Ascending aorta (tissue), 2 donors: ENCODE data around the gene SOSTDC1. TPM values are rescaled to one million over a fixed set of nuclear protein-coding genes. Genes with fewer than 3 reads are reported as not detected.

Experiments
- DNase-seq, 2 donors: peaks; one replicate each; pipeline ENCODE4 v3.0.0-alpha.2; 2019; ENCODE audit warnings: low spot score in 2 of 2
- H3K27ac ChIP-seq, 2 donors: fragments of 200-600 bp; sonication (generic); one replicate each; pipeline ENCODE4 v1.5.1; 2016 to 2017; ENCODE audit warnings: mild to moderate bottlenecking in 1 of 2
- H3K27me3 ChIP-seq: fragments of 200-600 bp; sonication (generic); one replicate; pipeline ENCODE4 v1.5.1; 2017
- H3K36me3 ChIP-seq, 2 donors: fragments of 200-600 bp; sonication (generic); one replicate each; pipeline ENCODE4 v1.5.1; 2016
- H3K4me1 ChIP-seq, 2 donors: fragments of 200-600 bp; sonication (generic); one replicate each; pipeline ENCODE4 v1.5.1; 2016 to 2017; ENCODE audit warnings: mild to moderate bottlenecking in 1 of 2
- H3K4me3 ChIP-seq, 2 donors: fragments of 200-600 bp; sonication (generic); one replicate each; pipeline ENCODE4 v1.5.1; 2016 to 2017; ENCODE audit warnings: mild to moderate bottlenecking in 1 of 2
- H3K9me3 ChIP-seq, 2 donors: fragments of 200-600 bp; sonication (generic); one replicate each; pipeline ENCODE4 v1.5.1; 2016
- intact Hi-C: fragments of 100-400 bp; cut with DNase I; formaldehyde crosslinking; loops from one replicate; pipeline ENCODE4 v1.15.1; 2023
- total RNA-seq: library from RNA; depleted of rRNA; stranded (reverse); fragments of >200 nt; gene quantifications from one replicate; pipeline ENCODE4 v1.1.0, GENCODE V29; 2016
- TF ChIP-seq, protein P1 (sequence below), 3 experiments: fragments of 200-600 bp in 2 of 3; fragments of 450-650 bp in 1 of 3; sonication (generic) in 2 of 3; IDR thresholded peaks; one replicate each; pipeline ENCODE4 v1.5.1; 2016 to 2019; ENCODE audit warnings: antibody characterized with exemption in 3 of 3, mild to moderate bottlenecking in 1 of 3, moderate library complexity in 1 of 3

SOSTDC1 gene
- total RNA-seq, 1 donor from 2014 or later: not detected

DNA sequence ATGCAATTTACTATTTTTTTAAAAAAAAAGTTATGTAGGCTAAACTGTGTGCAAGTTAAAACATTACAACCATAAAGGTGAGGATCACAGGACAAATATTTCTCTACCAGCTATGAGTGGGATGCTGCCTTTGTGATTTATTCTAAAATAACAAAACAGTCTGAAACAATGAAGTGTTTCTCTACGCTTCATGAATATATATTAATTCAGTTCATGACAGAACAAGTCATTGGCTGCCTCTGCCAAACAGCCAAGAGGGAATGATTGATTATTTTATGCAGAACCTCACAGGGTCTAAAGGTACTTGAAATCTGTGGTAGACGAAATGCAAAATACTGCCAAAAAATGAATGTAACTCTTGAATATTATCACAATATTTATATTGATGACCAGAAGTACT, 29.0 kb upstream of the SOSTDC1 start:
- Histone ChIP-seq H3K9me3 (no peaks in the 10 kb centered on the region), H3K36me3 (no peaks in the 10 kb centered on the region), H3K27me3 (no peaks in the 10 kb centered on the region), H3K4me1 (no peaks in the 10 kb centered on the region), H3K27ac (no peak overlapping the region), H3K4me3 (no peak overlapping the region)
- TF ChIP-seq, protein P1, sequence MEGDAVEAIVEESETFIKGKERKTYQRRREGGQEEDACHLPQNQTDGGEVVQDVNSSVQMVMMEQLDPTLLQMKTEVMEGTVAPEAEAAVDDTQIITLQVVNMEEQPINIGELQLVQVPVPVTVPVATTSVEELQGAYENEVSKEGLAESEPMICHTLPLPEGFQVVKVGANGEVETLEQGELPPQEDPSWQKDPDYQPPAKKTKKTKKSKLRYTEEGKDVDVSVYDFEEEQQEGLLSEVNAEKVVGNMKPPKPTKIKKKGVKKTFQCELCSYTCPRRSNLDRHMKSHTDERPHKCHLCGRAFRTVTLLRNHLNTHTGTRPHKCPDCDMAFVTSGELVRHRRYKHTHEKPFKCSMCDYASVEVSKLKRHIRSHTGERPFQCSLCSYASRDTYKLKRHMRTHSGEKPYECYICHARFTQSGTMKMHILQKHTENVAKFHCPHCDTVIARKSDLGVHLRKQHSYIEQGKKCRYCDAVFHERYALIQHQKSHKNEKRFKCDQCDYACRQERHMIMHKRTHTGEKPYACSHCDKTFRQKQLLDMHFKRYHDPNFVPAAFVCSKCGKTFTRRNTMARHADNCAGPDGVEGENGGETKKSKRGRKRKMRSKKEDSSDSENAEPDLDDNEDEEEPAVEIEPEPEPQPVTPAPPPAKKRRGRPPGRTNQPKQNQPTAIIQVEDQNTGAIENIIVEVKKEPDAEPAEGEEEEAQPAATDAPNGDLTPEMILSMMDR (IDR thresholded peaks at IDR 0.05): no peak
- DNase-seq: no peak
- intact Hi-C loops: no loop called here

DNA sequence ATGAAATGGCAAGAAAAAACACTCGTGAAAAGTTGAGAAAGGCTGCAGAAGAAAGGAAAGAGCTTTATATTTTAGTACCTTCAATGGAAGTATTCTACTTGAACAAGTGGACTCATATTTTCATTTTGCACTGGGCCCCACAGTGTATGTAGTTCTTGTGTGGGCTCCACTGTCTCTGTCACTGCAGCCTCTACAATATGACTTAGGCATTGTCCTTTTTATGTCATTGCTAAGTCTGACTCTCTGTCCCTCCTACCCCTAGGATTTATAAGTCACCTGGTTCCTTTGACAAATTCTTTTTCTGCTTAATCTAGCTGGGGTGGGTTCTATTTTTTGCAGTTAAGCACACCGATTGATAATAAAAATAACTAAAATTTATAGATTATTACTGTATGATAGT, 27.7 kb upstream of the SOSTDC1 start:
- no peaks in the 10 kb centered on the region for H3K9me3 ChIP-seq
- no peak for DNase-seq
- TF ChIP-seq, protein P1 (IDR thresholded peaks at IDR 0.05): no peak
- no peaks in the 10 kb centered on the region for H3K36me3 ChIP-seq
- H3K27me3 ChIP-seq: no peaks in the 10 kb centered on the region
- no peak overlapping the region for H3K4me3 ChIP-seq
- no peak overlapping the region for H3K27ac ChIP-seq
- intact Hi-C loops: no loop called here
- H3K4me1 ChIP-seq: no peaks in the 10 kb centered on the region

GRCh38 chr7:16492513-16493062, 27.1 kb upstream of the SOSTDC1 start:
- DNase-seq: no peak
- H3K27ac ChIP-seq: no peak overlapping the region
- no peaks in the 10 kb centered on the region for H3K27me3 ChIP-seq
- H3K9me3 ChIP-seq: no peaks in the 10 kb centered on the region
- H3K4me1 ChIP-seq: no peaks in the 10 kb centered on the region
- no peaks in the 10 kb centered on the region for H3K36me3 ChIP-seq
- TF ChIP-seq, protein P1 (IDR thresholded peaks at IDR 0.05): no peak
- H3K4me3 ChIP-seq: no peak overlapping the region
- intact Hi-C loops: no loop called here

GRCh38 chr7:16491148-16491547, 25.6 kb upstream of the SOSTDC1 start:
- Histone ChIP-seq H3K4me1 (no peaks in the 10 kb centered on the region), H3K36me3 (no peaks in the 10 kb centered on the region), H3K9me3 (no peaks in the 10 kb centered on the region), H3K27ac (no peak overlapping the region), H3K4me3 (no peak overlapping the region), H3K27me3 (no peaks in the 10 kb centered on the region)
- TF ChIP-seq, protein P1 (IDR thresholded peaks at IDR 0.05): no peak
- no peak for DNase-seq
- intact Hi-C loops: no loop called here

DNA sequence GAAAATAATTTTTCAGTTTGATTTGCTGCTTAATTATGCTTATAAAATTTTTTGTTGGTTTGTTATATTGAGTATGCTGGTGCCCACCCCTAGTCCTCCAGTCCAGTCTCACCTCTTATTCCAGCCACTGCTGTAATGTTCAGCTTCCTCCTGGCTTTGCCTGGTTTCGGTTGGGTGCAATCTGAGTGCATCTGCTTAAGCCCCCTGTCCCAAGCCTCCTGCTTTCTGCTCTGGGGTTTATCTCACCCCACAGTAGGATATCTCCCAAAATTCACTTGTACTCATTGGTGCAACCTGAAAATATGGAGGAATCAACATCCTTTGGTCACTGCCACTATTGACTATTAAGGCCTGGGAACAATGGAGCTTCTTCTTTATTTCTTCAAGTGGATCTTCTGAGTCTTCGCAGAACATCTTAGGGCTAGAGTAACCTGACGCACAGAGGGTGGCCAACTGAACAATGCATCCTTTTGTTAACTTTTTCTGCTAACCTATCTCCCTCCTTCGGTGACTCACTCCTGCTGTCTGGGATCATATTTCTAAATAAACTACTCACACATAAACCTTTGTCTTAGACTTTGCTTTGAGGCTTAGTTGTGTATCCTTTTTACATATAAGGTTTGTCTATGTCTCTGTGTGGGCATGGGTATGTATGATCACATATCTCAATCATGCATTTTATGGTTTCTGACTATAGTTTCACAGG, 19.1 kb upstream of the SOSTDC1 start:
- no peak for DNase-seq
- H3K4me3 ChIP-seq: no peak overlapping the region

More for the DNA sequence above, 19.1 kb upstream of the SOSTDC1 start:
- H3K36me3 ChIP-seq: no peaks in the 10 kb centered on the region
- H3K27ac ChIP-seq: no peak overlapping the region
- no peaks in the 10 kb centered on the region for H3K27me3 ChIP-seq
- no peaks in the 10 kb centered on the region for H3K4me1 ChIP-seq
- H3K9me3 ChIP-seq: no peaks in the 10 kb centered on the region
- intact Hi-C loops: no loop called here
- TF ChIP-seq, protein P1 (IDR thresholded peaks at IDR 0.05): no peak
